ENCODE measurements around the gene TRAPPC6A. TPM values are rescaled to one million over a fixed set of nuclear protein-coding genes. Genes with fewer than 3 reads are reported as not detected.

The TRAPPC6A gene, protein sequence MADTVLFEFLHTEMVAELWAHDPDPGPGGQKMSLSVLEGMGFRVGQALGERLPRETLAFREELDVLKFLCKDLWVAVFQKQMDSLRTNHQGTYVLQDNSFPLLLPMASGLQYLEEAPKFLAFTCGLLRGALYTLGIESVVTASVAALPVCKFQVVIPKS
- polyA plus RNA-seq (ENCODE audit: insufficient read length), result 23.1 TPM

DNA sequence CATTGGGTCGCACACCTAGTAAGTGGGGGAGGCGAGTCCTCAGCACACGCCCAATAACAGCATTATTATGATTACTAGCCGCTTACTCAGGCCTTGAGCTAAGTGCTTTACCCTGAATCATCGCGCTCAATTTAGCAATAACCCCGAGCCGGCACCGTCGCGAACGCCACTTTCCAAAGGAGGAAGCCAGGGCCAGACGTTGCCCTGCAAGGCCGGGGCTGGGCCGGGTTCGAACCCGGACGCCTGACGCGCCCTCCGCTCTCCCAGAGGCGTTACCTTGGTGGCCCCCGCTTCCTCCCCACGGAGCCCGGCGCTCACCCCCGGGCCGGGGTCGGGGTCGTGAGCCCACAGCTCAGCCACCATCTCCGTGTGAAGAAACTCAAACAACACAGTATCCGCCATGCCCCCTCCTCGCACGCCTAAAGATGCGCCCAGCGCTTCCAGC lies at the start of gene TRAPPC6A:
TRAPPC6A (minus strand) TSS at position 421 of the 445 bp plus-strand sequence; CDS start at position 402, 19 bp downstream.
- no peak for DNase-seq (ENCODE audit: low read depth)

DNA sequence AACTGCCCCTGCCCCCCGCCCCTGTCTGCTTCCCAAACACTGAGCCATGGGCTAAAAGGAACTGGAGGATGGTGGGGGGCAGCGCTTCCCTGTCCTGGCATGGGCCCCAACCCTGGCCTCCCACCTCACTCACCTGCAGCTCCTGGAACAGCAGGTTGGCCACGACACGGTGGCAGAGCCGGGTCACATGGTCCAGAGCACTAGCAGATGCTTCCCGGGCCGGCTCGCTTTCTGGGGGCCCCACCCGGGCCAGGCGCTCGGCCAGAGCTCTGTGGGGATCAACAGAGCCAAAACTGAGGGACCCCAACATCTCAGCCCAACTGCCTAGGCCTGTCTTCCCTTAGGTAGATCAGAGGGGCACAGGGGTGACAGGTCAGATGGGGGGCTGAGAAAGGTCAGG lies 46.6 kb upstream of the TRAPPC6A start:
- no peak for DNase-seq (ENCODE audit: low read depth)

DNA sequence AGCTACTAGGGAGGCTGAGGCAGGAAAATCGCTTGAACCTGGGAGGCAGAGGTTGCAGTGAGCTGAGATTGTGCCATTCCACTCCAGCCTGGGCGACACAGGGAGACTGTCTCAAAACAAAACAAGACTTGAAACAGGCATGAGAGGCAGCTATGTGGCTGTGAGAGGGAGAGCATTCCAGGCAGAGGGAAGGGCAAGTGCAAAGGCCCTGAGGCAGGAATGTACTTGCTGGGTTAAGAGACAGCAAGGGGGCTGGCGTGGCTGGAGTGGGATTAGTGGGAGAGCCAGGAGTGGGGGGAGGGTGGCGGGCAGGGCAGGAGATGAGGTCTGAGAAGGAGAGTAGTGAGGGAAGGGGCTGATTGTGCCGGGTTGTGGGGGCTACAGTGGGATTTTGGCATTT lies 45.8 kb upstream of the TRAPPC6A start:
- no peak for DNase-seq (ENCODE audit: low read depth)

DNA sequence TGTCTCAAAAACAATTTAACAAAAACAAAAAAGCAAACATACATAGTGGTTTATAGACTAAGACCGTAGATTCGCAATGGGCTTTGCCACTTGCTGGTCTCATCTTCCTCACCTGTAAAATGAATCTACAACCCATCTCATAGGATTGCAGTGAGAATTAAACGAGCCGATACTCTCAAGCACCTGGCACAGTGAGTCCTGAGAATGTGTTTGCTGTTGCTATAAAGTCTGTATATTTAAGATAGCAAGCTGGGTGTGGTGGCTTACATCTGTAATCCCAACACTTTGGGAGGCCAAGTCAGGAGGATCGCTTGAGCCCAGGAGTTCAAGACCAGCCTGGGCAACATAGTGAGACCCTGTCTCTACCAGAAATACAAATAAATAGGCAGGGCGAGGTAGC lies 44.7 kb upstream of the TRAPPC6A start:
- DNase-seq (ENCODE audit: low read depth), result no peak

DNA sequence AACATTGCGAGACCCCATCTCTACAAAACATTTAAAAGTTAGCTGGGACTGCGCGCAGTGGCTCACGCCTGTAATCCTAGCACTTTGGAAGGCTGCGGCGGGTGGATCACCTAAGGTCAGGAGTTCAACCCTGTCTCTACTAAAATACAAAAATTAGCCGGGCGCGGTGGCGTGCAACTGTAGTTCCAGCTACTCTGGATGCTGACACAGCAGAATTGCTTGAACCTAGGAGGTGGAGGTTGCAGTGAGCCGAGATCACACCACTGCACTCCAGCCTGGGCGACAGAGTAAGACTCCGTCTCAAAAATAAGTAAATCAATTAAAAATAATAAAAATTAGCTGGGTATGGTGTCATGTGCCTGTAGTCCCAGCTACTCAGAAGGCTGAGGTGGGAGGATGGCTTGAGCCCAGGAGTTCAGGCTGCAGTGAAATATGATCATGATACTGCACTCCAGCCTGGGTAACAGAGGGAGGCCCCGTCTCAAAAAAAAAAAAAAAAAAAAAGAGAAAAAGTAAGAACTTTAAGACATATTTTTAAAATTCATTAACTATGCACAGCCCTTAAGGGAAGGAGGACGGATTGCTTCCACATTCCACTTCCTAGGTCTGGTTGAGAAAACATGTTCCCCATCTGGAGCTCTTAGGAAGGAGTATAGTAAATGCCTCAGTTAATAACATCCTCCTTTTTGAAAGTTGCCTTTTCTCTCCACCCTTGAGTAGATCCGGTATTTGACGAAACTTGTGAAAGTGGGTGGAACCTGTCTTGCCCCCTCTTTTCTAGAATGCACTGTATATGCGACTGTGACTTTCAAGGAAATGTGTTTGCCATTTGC lies 41.1 kb upstream of the TRAPPC6A start:
- no peak for DNase-seq (ENCODE audit: low read depth)

DNA sequence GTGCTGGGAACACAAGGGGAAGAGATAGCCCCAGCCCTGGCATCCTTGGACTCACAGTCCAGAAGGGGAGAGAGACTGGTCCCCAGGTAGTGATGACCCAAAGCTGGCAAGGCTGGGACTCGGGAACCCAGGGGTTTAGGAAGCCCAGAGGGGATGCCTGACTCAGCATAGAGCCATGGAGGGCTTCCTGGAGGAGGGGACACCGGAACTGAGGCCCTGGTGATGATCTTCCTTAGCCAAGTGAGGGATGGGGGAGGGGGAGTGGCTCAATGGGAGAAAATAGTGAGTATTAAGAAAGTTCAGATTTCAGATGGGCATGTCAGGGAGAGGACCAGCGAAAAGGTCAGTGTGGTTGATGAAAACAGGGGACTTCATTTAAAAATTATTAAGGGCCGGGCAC lies 40.4 kb upstream of the TRAPPC6A start:
- DNase-seq (ENCODE audit: low read depth), result no peak

DNA sequence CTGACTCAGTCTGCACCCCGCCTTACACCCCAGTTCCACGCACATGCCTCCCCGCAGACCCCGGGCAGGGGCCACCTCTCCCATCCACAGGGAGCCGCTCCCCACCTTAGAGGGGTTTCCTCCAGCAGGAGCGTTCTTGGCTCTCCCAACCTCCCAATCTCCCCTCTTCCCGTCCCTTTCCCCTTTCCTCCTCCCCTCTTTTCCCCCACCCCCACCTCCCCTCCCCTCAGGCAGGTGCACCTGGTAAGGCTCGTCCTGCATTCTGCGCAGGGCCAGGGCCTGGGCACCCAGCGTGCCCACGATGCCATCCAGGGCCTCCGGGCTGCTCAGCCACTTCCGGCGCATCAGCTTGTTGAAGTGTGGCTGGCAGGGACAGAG lies 39.9 kb upstream of the TRAPPC6A start:
- no peak for DNase-seq (ENCODE audit: low read depth)

DNA sequence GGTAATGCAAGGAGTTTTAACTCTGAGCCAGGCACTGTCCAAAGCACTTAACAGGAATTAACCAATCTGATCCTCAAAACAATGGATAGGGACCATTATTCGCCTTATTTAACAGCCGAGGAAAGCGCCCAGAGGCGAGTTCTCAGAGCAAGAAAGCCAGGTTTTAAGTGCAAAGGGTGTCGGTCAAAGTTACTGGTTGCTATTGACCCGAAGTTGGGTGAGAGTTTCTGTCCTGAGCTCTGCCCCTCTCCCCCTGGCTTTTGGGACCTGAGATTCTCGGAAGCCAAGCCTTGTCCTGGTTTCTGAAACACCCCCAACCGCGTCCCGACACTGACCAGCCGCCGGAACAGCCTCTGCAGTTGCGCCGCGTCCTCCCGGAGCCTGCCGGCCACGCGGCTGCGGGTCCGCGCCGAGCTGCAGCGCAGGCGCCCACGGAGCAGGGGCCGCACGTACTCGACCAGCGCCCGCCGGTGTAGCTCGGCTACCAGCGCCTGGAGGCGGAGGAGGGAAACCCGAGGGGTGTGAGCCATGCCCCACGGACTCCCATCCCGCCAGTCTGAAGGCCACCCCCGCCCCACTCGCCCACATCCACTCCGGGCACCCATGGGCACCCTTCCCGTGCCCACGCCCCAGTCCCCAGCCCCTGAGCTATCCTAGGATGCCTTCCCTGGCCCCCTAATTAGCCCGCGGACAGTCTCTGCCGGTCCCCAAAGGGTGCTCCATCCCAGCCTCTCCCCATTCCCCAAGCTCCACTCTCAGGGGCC lies 39.3 kb upstream of the TRAPPC6A start:
- no peak for DNase-seq (ENCODE audit: low read depth)

DNA sequence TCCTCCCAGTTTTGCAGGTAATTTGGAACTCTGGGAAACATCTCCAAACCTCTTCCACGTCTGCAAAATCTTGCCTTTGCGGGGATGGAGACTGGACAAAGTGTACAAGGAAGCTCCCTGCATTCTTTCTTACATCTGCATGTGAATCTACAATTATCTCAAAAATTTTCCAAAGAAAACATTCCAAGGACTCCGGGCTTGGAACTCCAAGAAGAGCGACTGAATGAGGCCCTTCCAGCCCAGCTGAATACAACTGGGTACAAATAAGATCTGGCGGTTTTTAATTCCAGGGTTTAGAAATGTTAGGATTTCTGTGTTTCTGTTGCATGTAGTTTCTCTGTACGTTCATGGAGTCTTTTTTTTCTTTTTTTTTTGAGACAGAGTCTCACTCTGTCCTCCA lies 38.6 kb upstream of the TRAPPC6A start:
- no peak for DNase-seq (ENCODE audit: low read depth)

DNA sequence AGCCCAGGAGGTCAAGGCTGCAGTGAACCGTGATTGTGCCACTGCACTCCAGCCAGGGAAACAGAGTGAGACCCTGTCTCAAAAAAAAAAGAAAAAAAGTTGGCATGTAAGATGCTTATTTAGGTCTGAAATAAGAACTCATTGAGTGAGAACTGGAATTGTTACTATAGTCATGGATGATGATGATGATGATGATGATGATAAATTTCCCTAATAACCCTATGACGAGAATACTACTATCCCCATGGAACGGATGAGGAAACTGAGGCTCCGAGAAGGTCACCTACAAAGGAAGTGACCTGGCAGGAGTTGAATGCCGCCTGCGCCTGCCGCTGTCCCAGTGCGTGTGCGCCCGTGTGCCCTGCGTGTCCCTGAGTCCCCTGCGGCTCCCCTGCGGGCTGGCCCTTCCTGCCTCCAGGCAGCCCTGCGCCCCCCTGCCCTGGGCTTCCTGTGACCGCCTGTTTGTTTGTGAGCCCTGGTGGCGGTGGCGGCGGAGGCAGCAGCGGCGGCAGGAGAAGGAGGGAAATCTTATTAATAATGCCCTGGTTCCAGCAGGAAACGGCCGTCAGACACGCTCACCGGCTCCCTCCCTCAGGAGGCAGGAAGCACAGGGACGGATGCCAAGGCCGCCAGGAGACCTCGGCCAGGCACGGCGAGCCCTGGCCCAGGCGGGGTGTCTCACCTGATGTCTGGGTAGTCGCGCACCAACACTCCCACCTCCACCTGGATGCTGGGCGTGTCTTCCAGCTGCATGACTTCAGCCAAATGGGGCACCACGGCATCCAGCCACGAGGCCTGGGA lies 37.6 kb upstream of the TRAPPC6A start:
- DNase-seq (ENCODE audit: low read depth), result no peak

DNA sequence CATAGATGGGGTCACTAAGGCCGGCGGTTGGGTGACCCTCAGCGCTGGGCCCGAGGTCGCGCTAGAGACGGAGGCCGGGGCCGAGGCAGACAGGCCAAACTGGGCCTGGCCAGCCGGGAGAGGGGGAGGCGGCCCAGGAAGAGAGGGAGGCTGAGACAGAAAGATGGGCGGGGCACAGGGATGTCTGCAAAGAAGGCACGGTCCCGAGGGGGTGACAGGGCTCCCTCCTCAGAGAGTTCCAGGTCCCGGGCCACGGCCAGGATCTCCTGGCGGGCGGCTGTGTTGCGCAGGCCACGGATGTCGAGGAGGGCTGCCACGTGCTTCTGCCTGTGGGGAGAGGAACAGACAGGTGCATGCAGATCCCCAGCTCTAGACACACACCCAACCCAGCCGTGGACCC lies 35.0 kb upstream of the TRAPPC6A start:
- no peak for DNase-seq (ENCODE audit: low read depth)

DNA sequence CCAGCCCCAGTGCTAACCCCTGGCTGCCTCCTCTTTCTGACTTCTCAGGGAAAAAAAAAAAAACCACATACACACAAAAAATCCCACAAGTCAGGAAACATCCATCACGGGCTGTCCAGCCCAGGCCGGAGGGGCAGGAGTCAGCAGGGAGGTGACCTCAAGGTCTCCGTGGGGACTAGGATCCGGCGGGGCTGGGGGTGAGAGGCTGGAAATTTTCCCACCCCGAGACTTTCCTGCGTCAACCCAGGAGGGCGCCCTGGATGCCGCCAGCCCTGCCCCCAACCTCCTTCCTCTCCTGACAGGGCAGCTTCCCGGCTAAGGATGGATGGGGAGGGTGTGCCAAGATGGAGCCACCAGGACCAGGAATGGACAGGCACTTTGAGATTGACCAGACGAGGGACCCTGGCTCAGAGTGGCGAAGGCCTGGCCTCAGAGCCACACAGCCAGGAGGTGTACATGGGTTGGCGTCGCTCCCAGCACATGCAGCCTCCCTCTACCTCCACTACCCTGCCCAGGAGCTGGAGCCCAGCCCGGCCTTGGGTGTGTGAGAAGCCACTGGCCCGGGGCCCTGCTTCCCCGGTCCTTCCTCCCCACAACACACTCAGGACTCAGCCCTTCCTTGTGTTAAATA lies 33.8 kb upstream of the TRAPPC6A start:
- no peak for DNase-seq (ENCODE audit: low read depth)

DNA sequence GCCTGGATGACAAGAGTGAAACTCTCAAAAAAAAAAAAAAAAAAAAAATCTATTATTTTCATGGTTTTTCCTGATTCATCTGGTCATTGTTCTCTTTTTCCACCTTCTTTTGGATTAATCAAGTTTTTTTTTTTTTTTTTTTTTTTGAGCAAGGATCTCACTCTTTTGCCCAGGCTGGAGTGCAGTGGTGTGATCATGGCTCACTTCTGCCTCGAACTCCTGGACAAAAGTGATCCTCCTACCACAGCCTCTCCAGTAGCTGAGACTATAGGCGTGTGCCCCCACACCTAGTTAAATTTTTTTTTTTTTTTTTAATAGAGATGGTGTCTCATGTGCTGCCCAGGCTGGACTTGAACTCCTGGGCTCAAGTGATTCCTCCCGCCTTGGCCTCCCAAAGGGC lies 28.3 kb upstream of the TRAPPC6A start:
- no peak for DNase-seq (ENCODE audit: low read depth)

DNA sequence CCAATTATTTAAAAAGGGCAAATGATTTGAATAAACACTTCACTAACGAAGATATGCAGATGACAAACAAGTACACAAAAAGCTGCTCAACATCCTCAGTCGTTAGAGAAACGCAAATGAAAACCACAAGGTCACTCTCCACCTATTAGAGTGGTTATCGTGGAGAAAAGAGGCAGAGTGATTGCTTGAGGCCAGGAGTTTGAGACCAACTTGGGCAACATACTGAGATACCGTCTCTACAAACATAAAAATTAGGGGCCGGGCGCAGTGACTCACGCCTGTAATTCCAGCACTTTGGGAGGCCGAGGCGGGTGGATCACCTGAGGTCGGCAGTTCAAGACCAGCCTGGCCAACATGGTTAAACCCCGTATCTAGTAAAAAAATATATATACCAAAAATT lies 27.8 kb upstream of the TRAPPC6A start:
- DNase-seq (ENCODE audit: low read depth), result no peak

DNA sequence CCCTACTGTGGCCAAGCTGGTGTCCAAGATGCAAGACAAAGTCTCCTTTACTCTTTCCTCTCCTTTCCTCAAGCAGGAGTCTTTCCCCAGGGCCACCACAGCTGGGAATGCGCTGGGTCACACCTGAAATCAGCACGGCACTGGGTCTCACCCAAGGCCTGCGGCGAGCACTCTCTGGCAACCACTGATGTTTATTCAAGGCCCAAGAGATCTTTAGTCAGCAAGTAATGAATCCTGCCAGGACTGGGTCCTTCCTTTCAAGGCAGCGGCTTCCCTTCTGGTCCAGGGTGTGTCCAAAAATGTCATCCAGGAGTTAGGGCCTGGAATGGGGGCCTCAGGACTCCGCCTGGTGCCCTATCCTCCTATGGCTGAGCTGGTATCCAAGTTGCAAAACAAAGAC lies 24.6 kb upstream of the TRAPPC6A start:
- no peak for DNase-seq (ENCODE audit: low read depth)

DNA sequence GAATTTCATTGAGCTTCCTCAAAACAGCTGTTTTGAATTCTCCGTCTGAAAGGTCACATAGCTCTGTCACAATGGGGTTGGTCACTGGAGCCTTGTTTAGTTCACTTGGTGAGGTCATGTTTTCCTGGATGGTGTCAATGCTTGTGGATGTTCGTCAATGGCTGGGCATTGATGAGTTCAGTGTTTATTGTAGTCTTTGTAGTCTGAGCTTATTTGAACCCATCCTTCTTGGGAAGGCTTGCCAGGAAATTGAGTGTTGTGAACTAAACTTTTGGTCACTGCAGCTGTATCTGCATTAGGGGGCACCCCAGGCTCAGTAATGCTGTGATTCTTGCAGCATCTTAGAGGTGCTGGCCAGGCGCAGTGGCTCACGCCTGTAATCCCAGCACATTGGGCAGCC lies 22.5 kb upstream of the TRAPPC6A start:
- DNase-seq (ENCODE audit: low read depth), result no peak

DNA sequence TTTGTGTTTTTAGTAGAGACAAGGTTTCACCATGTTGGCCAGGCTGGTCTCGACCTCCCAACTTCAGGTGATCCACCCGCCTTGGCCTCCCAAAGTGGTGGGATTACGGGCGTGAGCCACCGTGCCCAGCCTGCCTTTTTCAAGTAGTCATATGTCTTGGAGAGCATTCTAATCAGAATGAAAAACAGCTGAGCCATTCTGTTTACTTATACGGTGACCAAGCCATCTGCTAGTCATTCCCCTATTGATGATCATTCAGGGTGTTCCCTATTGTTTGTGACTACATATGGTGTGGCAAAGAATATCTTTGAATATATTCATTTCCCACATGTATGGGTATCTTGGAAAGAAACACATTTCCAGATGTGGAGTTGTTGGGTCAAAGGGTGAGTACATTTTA lies 17.7 kb upstream of the TRAPPC6A start:
- DNase-seq (ENCODE audit: low read depth), result no peak

DNA sequence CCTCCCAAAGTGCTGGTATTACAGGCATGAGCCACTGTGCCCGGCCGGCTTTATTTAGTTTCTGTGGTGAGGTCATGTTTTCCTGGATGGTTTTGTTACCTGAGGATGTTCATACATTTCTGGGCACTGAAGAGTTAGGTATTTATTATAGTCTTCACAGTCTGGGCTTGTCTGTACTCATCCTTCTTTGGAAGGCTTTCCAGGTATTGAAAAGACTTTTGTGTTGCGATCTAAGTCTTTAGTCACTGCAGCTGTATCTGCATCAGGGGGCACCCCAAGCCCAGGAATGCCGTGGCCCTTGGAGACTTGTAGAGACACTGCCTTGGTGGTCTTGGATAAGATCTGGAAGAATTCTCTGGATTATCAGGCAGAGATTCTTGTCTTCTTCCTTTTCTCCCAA lies 13.3 kb upstream of the TRAPPC6A start:
- DNase-seq (ENCODE audit: low read depth), result no peak

DNA sequence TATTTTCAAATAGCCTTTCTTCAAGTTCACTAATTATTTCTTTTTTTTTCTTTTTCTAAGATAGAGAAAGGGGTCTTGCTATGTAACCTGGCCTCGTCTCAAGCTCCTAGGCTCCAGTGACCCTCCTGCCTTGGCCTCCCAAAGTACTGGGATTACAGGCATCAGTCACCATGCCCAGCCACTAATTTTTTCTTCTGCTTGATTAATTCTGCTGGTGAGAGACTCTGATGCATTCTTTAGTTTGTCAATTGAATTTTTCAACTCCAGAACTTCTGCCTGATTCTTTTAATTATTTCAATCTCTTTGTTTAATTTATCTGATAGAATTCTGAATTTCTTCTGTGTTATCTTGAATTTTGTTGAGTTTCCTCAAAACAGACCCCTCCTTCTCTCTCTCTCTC lies 11.9 kb upstream of the TRAPPC6A start:
- DNase-seq (ENCODE audit: low read depth), result no peak

DNA sequence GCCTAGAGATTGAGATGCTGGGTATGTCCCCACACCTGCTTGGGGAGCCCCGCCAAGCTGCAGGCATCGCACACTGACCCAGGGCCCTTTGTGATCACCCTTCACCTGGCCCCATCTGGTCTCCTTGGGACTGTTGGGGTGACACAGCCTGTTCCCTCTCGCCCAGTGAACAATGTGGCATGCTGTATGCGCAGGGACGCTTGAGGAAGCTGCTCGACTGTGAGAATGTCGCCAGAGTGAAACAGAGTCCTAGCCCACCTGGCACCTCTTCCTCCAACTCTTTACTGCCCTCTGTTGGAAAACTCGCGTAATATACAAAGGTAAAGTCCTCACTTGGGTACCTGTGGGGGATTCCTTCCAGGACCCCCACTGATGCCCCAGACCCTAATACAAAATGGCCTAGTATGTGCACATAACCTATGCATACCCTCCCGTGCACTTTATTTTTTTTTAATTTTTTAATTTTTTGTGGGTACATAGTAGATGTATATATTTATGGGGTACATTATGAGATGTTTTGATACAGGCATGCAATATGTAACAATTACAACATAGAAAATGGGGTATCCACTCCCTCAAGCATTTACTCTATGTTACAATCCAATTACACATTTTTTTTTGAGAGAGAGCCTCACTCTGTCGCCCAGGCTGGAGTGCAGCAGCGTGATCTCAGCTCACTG lies 9.5 kb upstream of the TRAPPC6A start:
- no peak for DNase-seq (ENCODE audit: low read depth)

Measured in forelimb muscle (tissue), 1 donor.